GM23338 (cell line): ENCODE measurements around the gene ABHD17B. TPM values are rescaled to one million over a fixed set of nuclear protein-coding genes. Genes with fewer than 3 reads are reported as not detected.

Experiments
- ATAC-seq: fragments of 200-7000 bp; cut with Tn5 transposase; 3 replicates; pipeline ENCODE4 v1.9.1; 2020
- DNase-seq: peaks from one replicate; pipeline ENCODE4 v3.0.0-alpha.2; 2015; ENCODE audit warnings: low spot score
- H2AFZ ChIP-seq: fragments of 200-600 bp; sonication (generic); 2 replicates; pipeline ENCODE4 v1.8.0; 2016; ENCODE audit warnings: antibody characterized with exemption, mild to moderate bottlenecking, moderate library complexity
- H3F3A ChIP-seq: fragments of 200-600 bp; sonication (generic); replicated peaks from 2 replicates; pipeline ENCODE4 v1.8.0; 2017; ENCODE audit warnings: antibody characterized with exemption, mixed run types, low read depth
- H3K27ac ChIP-seq: fragments of 200-600 bp; sonication (generic); 2 replicates; pipeline ENCODE4 v1.6.1; 2016; ENCODE audit warnings: low read depth
- H3K27me3 ChIP-seq: fragments of 200-600 bp; sonication (generic); 2 replicates; pipeline ENCODE4 v1.8.0; 2016; ENCODE audit warnings: mild to moderate bottlenecking, mixed run types, moderate library complexity; ENCODE audit not compliant: insufficient read depth
- H3K36me3 ChIP-seq: fragments of 200-600 bp; sonication (generic); 2 replicates; pipeline ENCODE4 v1.8.0; 2016; ENCODE audit warnings: mild to moderate bottlenecking; ENCODE audit not compliant: insufficient read depth
- H3K4me1 ChIP-seq: fragments of 200-600 bp; sonication (generic); 2 replicates; pipeline ENCODE4 v1.8.0; 2016; ENCODE audit warnings: mild to moderate bottlenecking, moderate library complexity; ENCODE audit not compliant: insufficient read depth
- H3K4me2 ChIP-seq: fragments of 200-600 bp; sonication (generic); 2 replicates; pipeline ENCODE4 v1.7.1; 2017; ENCODE audit warnings: mixed run types
- H3K4me3 ChIP-seq: fragments of 200-600 bp; sonication (generic); 2 replicates; pipeline ENCODE4 v1.6.1; 2016; ENCODE audit warnings: mixed run types
- H3K79me2 ChIP-seq: fragments of 200-600 bp; sonication (generic); replicated peaks from 2 replicates; pipeline ENCODE4 v1.8.0; 2017; ENCODE audit warnings: mild to moderate bottlenecking; ENCODE audit not compliant: insufficient read depth
- H3K9me2 ChIP-seq: fragments of 200-600 bp; sonication (generic); 2 replicates; pipeline ENCODE4 v1.8.0; 2017; ENCODE audit not compliant: insufficient read depth
- H4K20me1 ChIP-seq: fragments of 200-600 bp; sonication (generic); replicated peaks from 2 replicates; pipeline ENCODE4 v1.8.0; 2017; ENCODE audit warnings: mild to moderate bottlenecking; ENCODE audit not compliant: insufficient read depth
- H3K27ac Mint-ChIP-seq: 2 replicates; pipeline ENCODE4 v1.8.0; 2020; ENCODE audit warnings: inconsistent platforms, mild to moderate bottlenecking, moderate library complexity, mixed read lengths
- H3K27me3 Mint-ChIP-seq: 3 replicates; pipeline ENCODE4 v1.8.0; 2022; ENCODE audit warnings: low read depth, mild to moderate bottlenecking, moderate library complexity, mixed read lengths, inconsistent platforms; ENCODE audit not compliant: insufficient read depth, poor library complexity
- H3K36me3 Mint-ChIP-seq: 3 replicates; pipeline ENCODE4 v1.8.0; 2021; ENCODE audit warnings: low read depth, mild to moderate bottlenecking, inconsistent platforms, moderate library complexity, mixed read lengths
- H3K4me1 Mint-ChIP-seq: 3 replicates; pipeline ENCODE4 v1.8.0; 2020; ENCODE audit warnings: mild to moderate bottlenecking, inconsistent platforms, mixed read lengths
- H3K4me3 Mint-ChIP-seq: 3 replicates; pipeline ENCODE4 v1.8.0; 2021; ENCODE audit warnings: moderate library complexity, mild to moderate bottlenecking, inconsistent platforms, mixed read lengths
- H3K9me3 Mint-ChIP-seq: 3 replicates; pipeline ENCODE4 v1.8.0; 2020; ENCODE audit warnings: moderate library complexity, mild to moderate bottlenecking, inconsistent platforms, mixed read lengths
- CREB1 ChIP-seq: fragments of 250-450 bp; sonication (Bioruptor Pico); IDR thresholded peaks from 2 replicates; pipeline ENCODE4 v1.5.0; 2020; ENCODE audit warnings: low read depth, mild to moderate bottlenecking, moderate library complexity
- CTCF ChIP-seq, 2 experiments: fragments of 200-600 bp in 1 of 2; sonication (generic) in 1 of 2; conservative IDR thresholded peaks; 2 replicates each; pipeline versions ENCODE4 v1.5.1 to v1.6.1; 2016 to 2017; ENCODE audit warnings: antibody characterized with exemption in 2 of 2, low read depth in 2 of 2, mild to moderate bottlenecking in 2 of 2, moderate library complexity in 1 of 2
- ETS1 ChIP-seq: IDR thresholded peaks from 2 replicates; pipeline ENCODE4 v1.6.1; 2016; ENCODE audit warnings: antibody characterized with exemption
- EZH2 ChIP-seq: fragments of 200-600 bp; sonication (generic); IDR thresholded peaks from one replicate; pipeline ENCODE4 v1.8.0; 2017; ENCODE audit warnings: antibody characterized with exemption, mild to moderate bottlenecking, low read depth; ENCODE audit not compliant: unreplicated experiment
- EZH2phosphoT487 ChIP-seq: fragments of 200-600 bp; sonication (generic); IDR thresholded peaks from one replicate; pipeline ENCODE4 v1.8.1; 2018; ENCODE audit warnings: antibody characterized with exemption; ENCODE audit not compliant: unreplicated experiment
- JUNB ChIP-seq: IDR thresholded peaks from one replicate; pipeline ENCODE4 v1.6.1; 2016; ENCODE audit warnings: antibody characterized with exemption; ENCODE audit not compliant: unreplicated experiment
- NANOG ChIP-seq: IDR thresholded peaks from 2 replicates; pipeline ENCODE4 v1.6.1; 2016; ENCODE audit warnings: antibody characterized with exemption, borderline replicate concordance
- POLR2AphosphoS5 ChIP-seq: IDR thresholded peaks from 2 replicates; pipeline ENCODE4 v1.6.1; 2016; ENCODE audit warnings: antibody characterized with exemption, low read depth
- REST ChIP-seq: IDR thresholded peaks from one replicate; pipeline ENCODE4 v1.6.1; 2018; ENCODE audit warnings: antibody characterized with exemption; ENCODE audit not compliant: unreplicated experiment
- STAT1 ChIP-seq: IDR thresholded peaks from one replicate; pipeline ENCODE4 v1.6.1; 2016; ENCODE audit warnings: antibody characterized with exemption; ENCODE audit not compliant: unreplicated experiment
- ZNF462 ChIP-seq: fragments of 250-450 bp; sonication (Bioruptor Pico); IDR thresholded peaks from 2 replicates; pipeline ENCODE4 v1.5.0; 2020; ENCODE audit warnings: mild to moderate bottlenecking, moderate library complexity
- polyA plus RNA-seq: library from polyadenylated mRNA; unstranded; fragments of >200 nt; fragmentation: Nextera tagmentation; extraction: Ambion mirVana; gene quantifications from 2 replicates; pipeline ENCODE4 v1.2.1, GENCODE V29; 2016
- total RNA-seq: library from RNA; depleted of rRNA; stranded (reverse); fragments of >200 nt; shearing (Covaris generic); gene quantifications from 2 replicates; pipeline ENCODE4 v1.2.3, GENCODE V29; 2014

The ABHD17B gene
- total and polyA plus RNA-seq, 2 experiments from 2014 or later = 32.2 to 112 TPM

- no peak for TF ChIP-seq EZH2
- no peak for TF ChIP-seq JUNB
- no peak for TF ChIP-seq EZH2phosphoT487
- no peak for TF ChIP-seq CTCF (conservative IDR thresholded peaks at IDR 0.05; ENCODE audit: low read depth in 2 of 2)
- TF ChIP-seq POLR2AphosphoS5 = no peak
- no peak for TF ChIP-seq CREB1 (CRISPR knock-in tag)
- TF ChIP-seq REST = no peak
Measured at GRCh38 chr9:71886541-71886940, 24.5 kb downstream of the ABHD17B start (continued).

- Histone ChIP-seq H4K20me1 (peaks cover 63% of the 10 kb centered on the region), H3K4me1 (peaks cover 18% of the 10 kb centered on the region; the same call in 1 of the 2 replicates), H3K27me3 (no peaks in the 10 kb centered on the region), H3F3A (no peaks in the 10 kb centered on the region), H2AFZ (no peak overlapping the region), H3K4me3 (no peak overlapping the region), H3K79me2 (peaks cover 100% of the 10 kb centered on the region), H3K36me3 (no peaks in the 10 kb centered on the region), H3K4me2 (no peak overlapping the region), H3K27ac (no peak overlapping the region), H3K9me2 (no peaks in the 10 kb centered on the region)
- DNase-seq (no peak), ATAC-seq (no peak)
- TF ChIP-seq ETS1 (no peak), ZNF462 (CRISPR knock-in tag) (no peak), NANOG (no peak), EZH2 (no peak), JUNB (no peak), STAT1 (no peak), CREB1 (CRISPR knock-in tag) (no peak)
- Mint-ChIP-seq H3K4me1 (peaks cover 22% of the 10 kb centered on the region), H3K36me3 (peaks cover 55% of the 10 kb centered on the region), H3K9me3 (peaks cover 19% of the 10 kb centered on the region), H3K4me3 (no peak overlapping the region), H3K27ac (no peak overlapping the region), H3K27me3 (peaks cover 2% of the 10 kb centered on the region)
Measured at GRCh38 chr9:71886015-71886414, 25.0 kb downstream of the ABHD17B start.
